Ishikawa (cell line): ENCODE data around the gene SEC14L2.

Experiments used
- FOXM1 ChIP-seq: IDR thresholded peaks from 2 replicates; pipeline ENCODE4 v1.6.1; 2012; ENCODE audit warnings: low read depth, borderline replicate concordance
- TAF1 ChIP-seq: IDR thresholded peaks from 2 replicates; pipeline ENCODE4 v1.6.1; 2012; ENCODE audit warnings: low read depth, mild to moderate bottlenecking
- TCF12 ChIP-seq: IDR thresholded peaks from 2 replicates; pipeline ENCODE4 v1.6.1; 2012; ENCODE audit warnings: low read depth
- USF1 ChIP-seq: IDR thresholded peaks from 2 replicates; pipeline ENCODE4 v1.6.1; 2012
- YY1 ChIP-seq: IDR thresholded peaks from 2 replicates; pipeline ENCODE4 v1.6.1; 2012; ENCODE audit warnings: low read depth
- TF ChIP-seq, protein P1 (sequence below): IDR thresholded peaks from 2 replicates; pipeline ENCODE4 v1.6.1; 2012

DNA sequence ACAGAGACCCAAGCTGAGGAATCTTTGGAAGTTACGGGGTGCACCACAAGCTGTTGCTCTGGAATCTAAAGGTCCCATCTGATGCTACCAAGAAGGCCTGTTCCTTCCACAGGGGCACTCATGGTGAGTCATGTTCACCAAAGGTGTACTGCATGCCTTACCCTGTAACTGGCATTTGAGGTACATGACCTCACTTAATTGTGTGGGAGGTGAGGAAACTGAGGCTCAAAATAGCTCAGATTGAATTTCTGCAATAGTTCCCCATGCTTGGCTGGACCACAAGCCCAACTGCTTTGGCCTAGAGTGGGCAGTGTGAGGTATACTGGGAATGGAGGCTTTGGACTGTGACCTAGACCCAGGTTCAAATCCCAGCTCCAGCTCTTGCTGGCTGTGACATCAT is 37.0 kb downstream of the SEC14L2 start:
- TF ChIP-seq YY1, result no peak
- TF ChIP-seq TCF12, result no peak
- TF ChIP-seq, protein P1, sequence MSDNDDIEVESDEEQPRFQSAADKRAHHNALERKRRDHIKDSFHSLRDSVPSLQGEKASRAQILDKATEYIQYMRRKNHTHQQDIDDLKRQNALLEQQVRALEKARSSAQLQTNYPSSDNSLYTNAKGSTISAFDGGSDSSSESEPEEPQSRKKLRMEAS, result no peak
- TF ChIP-seq TAF1, result no peak
- TF ChIP-seq USF1, result no peak
- TF ChIP-seq FOXM1, result no peak
